IPS-20b (cell line): ENCODE results near the gene CREB5.
"Not testable (repeated sequence)": the region's sequence is repeated elsewhere in the genome, so short reads cannot be mapped to it uniquely, and the experiment has no call there.

Experiments
- H3K27ac ChIP-seq: one replicate; pipeline ENCODE4 v1.5.1; 2013; ENCODE audit warnings: low read length
- H3K27me3 ChIP-seq: 2 replicates; pipeline ENCODE4 v1.6.1; 2013; ENCODE audit warnings: mild to moderate bottlenecking, low read length, inconsistent platforms; ENCODE audit not compliant: insufficient read depth
- H3K36me3 ChIP-seq: 2 replicates; pipeline ENCODE4 v1.6.1; 2013; ENCODE audit warnings: low read depth, mild to moderate bottlenecking, inconsistent platforms, low read length, moderate library complexity; ENCODE audit not compliant: insufficient read depth
- H3K4me1 ChIP-seq: 2 replicates; pipeline ENCODE4 v1.6.1; 2013; ENCODE audit warnings: mild to moderate bottlenecking, control low read depth, inconsistent platforms, low read length, moderate library complexity; ENCODE audit not compliant: insufficient read depth
- H3K4me3 ChIP-seq: 2 replicates; pipeline ENCODE4 v1.5.1; 2013; ENCODE audit warnings: mild to moderate bottlenecking, low read length, inconsistent platforms
- H3K9ac ChIP-seq: 2 replicates; pipeline ENCODE4 v1.6.1; 2013; ENCODE audit warnings: low read depth, mild to moderate bottlenecking, inconsistent platforms, low read length, moderate library complexity
- H3K9me3 ChIP-seq: 2 replicates; pipeline ENCODE4 v1.6.1; 2013; ENCODE audit warnings: mild to moderate bottlenecking, low read depth, low read length, inconsistent platforms; ENCODE audit not compliant: insufficient read depth

CREB5 gene

DNA sequence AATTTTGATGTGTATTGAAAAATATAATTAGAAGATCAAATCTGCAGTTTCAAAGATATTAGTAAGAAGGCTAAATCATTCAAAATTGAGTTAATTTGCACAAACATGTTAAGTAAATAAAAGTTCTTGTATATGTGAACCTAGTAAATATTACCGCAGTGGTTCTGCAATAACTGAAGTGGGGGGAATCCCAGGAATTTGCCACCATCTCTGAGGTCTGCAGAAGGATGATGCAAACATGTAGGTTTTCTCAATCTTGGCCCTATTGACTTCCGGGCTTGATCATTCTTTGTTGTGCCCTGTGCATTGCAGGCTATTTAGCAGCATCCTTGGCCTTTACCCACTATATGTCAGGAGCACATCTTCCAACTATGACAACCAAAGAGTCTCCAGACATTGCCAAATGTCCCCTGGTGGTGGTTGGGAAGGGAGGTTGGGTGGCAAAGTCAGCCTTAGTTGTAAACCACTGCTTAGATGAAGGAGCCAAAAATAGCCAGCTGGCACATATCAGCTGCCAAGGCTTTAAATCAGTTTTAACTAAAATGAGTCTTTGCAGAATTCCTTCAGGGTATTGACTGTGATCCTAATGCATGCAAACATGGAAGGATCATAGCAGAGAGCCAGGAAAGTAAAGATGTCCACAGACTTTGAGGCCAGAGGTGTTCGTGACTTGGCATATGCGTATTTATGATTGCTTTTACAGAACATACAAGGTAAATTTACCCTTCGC, 399.5 kb downstream of the CREB5 start:
- Histone ChIP-seq H3K36me3 (no peaks in the 10 kb centered on the region), H3K27me3 (no peaks in the 10 kb centered on the region), H3K4me1 (no peaks in the 10 kb centered on the region), H3K9ac (no peak overlapping the region), H3K27ac (no peak overlapping the region), H3K9me3 (no peaks in the 10 kb centered on the region), H3K4me3 (no peak overlapping the region)

GRCh38 chr7:28812616-28813015, 400.3 kb downstream of the CREB5 start:
- H3K9ac ChIP-seq: no peak overlapping the region
- H3K4me1 ChIP-seq: no peaks in the 10 kb centered on the region

GRCh38 chr7:28813243-28813962, 401.1 kb downstream of the CREB5 start:
- Histone ChIP-seq H3K9ac (no peak overlapping the region), H3K36me3 (no peaks in the 10 kb centered on the region), H3K27ac (no peak overlapping the region), H3K4me3 (no peak overlapping the region), H3K9me3 (no peaks in the 10 kb centered on the region), H3K4me1 (no peaks in the 10 kb centered on the region), H3K27me3 (no peaks in the 10 kb centered on the region)

More at GRCh38 chr7:28812616-28813015, 400.3 kb downstream of the CREB5 start:
- Histone ChIP-seq H3K27me3 (no peaks in the 10 kb centered on the region), H3K36me3 (no peaks in the 10 kb centered on the region), H3K4me3 (no peak overlapping the region), H3K9me3 (no peaks in the 10 kb centered on the region), H3K27ac (no peak overlapping the region)

DNA sequence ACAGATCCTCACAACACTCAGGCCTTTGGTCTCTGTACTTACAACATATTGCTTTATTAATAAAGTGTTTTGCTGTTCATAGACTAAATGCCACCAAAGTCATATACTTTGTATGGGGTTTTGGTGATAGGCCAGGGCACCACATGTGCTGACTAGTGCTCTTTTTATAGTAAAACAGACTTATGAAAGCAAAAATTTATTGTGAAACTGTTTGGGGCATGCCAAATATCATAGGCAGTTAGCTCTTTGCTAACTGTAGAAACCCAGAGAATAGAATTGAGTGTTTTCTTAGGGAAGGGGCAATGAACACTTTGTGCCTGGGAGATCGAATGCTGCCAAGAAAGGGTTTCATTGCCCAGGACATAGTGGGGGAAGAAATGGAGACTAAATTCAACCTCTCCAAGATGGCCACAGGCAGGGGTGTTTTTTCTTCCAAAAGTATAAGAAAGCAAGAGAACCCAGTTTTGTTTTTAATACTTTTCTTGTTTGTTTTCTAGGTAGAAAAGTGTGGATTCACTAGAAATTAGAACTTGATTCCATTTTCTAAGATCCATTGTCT, 403.1 kb downstream of the CREB5 start:
- no peaks in the 10 kb centered on the region for H3K9me3 ChIP-seq
- no peaks in the 10 kb centered on the region for H3K27me3 ChIP-seq
- no peak overlapping the region for H3K27ac ChIP-seq
- H3K9ac ChIP-seq: no peak overlapping the region
- H3K4me3 ChIP-seq: no peak overlapping the region
- H3K4me1 ChIP-seq: no peaks in the 10 kb centered on the region
- H3K36me3 ChIP-seq: no peaks in the 10 kb centered on the region

DNA sequence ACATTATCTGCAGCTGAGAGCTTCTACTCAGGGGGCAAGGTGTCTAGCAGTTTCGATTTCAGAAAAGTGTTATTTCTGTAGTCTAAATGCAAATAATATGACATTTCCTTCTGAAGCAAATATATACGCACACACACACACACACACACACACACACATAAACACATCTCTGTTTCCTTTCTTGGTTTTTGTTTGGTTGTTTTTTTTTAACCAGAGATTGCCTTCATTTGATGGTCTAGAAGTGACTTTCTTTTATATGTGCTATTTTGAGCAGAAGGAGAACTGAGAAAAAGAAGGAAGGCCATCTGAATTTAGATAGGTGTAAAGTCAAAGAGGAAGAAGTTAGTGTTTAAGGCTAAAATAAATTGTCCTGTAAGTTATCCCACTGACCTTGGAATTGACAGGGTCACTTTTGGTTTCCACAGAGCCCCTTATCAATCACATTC, 403.6 kb downstream of the CREB5 start:
- Histone ChIP-seq H3K9me3 (no peaks in the 10 kb centered on the region), H3K4me1 (peaks cover 3% of the 10 kb centered on the region; the same call in 1 of the 2 replicates), H3K27me3 (no peaks in the 10 kb centered on the region), H3K4me3 (no peak overlapping the region), H3K27ac (no peak overlapping the region), H3K36me3 (no peaks in the 10 kb centered on the region), H3K9ac (no peak overlapping the region)

- Histone ChIP-seq H3K36me3 (no peaks in the 10 kb centered on the region), H3K9me3 (no peaks in the 10 kb centered on the region), H3K9ac (no peak overlapping the region), H3K27me3 (no peaks in the 10 kb centered on the region), H3K27ac (no peak overlapping the region), H3K4me1 (peaks cover 9% of the 10 kb centered on the region; the same call in 1 of the 2 replicates), H3K4me3 (no peak overlapping the region)
Measured at GRCh38 chr7:28818996-28819395, 406.7 kb downstream of the CREB5 start.

GRCh38 chr7:28823582-28823981, 411.3 kb downstream of the CREB5 start:
- Histone ChIP-seq H3K27ac (no peak overlapping the region), H3K9ac (no peak overlapping the region), H3K36me3 (no peaks in the 10 kb centered on the region), H3K4me3 (no peak overlapping the region), H3K27me3 (no peaks in the 10 kb centered on the region), H3K4me1 (peaks cover 9% of the 10 kb centered on the region; the same call in 1 of the 2 replicates), H3K9me3 (no peaks in the 10 kb centered on the region)

DNA sequence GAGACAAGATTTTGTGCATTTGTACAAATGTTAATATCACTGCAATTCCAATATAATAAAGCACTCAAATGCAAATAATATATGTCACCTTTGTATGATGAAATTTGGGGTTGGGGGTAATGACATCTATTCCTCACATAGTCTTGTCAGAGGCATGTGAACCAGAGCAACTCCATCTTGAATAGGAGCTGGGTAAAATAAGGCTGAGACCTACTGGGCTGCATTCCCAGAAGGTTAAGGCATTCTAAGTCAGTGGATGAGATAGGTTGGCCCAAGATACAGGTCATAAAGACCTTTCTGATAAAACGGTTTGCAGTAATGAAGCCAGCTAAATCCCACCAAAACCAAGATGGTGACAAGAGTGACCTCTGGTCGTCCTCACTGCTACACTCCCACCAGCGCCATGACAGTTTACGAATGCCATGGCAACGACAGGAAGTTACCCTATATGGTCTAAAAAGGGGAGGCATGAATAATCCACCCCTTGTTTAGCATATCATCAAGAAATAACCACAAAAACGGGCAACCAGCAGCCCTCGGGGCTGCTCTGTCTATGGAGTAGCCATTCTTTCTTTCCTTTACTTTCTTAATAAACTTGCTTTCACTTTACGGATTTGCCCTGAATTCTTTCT, 413.6 kb downstream of the CREB5 start:
- H3K4me3 ChIP-seq, H3K9ac ChIP-seq, H3K4me1 ChIP-seq, H3K9me3 ChIP-seq, H3K27me3 ChIP-seq, H3K36me3 ChIP-seq, H3K27ac ChIP-seq: not testable (repeated sequence)

DNA sequence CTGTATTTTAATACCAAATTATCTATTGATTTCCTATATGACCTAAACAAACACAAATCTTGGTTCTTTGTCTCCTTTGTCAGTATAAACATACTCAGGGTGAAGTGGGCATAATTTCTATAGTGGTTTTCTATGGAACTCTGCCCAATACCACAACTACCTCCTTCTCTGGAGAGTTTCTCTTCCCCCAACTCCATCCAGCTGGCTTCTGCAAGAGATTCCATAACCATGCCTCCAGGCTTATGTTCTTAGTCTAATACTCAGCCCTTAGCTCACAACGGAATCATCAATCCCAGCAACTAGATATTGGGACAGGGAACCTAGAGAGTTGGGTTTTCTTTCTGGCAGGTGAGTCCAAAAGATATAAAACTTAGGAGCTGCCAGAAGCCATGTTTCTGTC, 418.5 kb downstream of the CREB5 start:
- Histone ChIP-seq H3K27ac (no peak overlapping the region), H3K9ac (no peak overlapping the region), H3K4me3 (no peak overlapping the region), H3K36me3 (no peaks in the 10 kb centered on the region), H3K4me1 (no peaks in the 10 kb centered on the region), H3K27me3 (no peaks in the 10 kb centered on the region), H3K9me3 (no peaks in the 10 kb centered on the region)

GRCh38 chr7:28832669-28833068, 420.4 kb downstream of the CREB5 start:
- Histone ChIP-seq H3K4me1 (no peaks in the 10 kb centered on the region), H3K9ac (no peak overlapping the region), H3K4me3 (no peak overlapping the region), H3K27me3 (no peaks in the 10 kb centered on the region), H3K27ac (no peak overlapping the region), H3K9me3 (no peaks in the 10 kb centered on the region; the same call in 1 of the 2 replicates), H3K36me3 (no peaks in the 10 kb centered on the region)

GRCh38 chr7:28835800-28836199, 423.5 kb downstream of the CREB5 start:
- no peaks in the 10 kb centered on the region for H3K36me3 ChIP-seq
- H3K27me3 ChIP-seq: no peaks in the 10 kb centered on the region
- H3K9ac ChIP-seq: no peak overlapping the region
- no peak overlapping the region for H3K27ac ChIP-seq
- no peaks in the 10 kb centered on the region for H3K4me1 ChIP-seq
- H3K9me3 ChIP-seq: no peaks in the 10 kb centered on the region; the same call in 1 of the 2 replicates
- H3K4me3 ChIP-seq: no peak overlapping the region
